Nucleus accumbens (tissue), 56 donors: ENCODE results near the gene MUC6.

Experiments
- DNase-seq, 56 donors: peaks; one replicate each; lab custom pipeline; 2025; lab: John Stamatoyannopoulos, UW

MUC6 gene

DNA sequence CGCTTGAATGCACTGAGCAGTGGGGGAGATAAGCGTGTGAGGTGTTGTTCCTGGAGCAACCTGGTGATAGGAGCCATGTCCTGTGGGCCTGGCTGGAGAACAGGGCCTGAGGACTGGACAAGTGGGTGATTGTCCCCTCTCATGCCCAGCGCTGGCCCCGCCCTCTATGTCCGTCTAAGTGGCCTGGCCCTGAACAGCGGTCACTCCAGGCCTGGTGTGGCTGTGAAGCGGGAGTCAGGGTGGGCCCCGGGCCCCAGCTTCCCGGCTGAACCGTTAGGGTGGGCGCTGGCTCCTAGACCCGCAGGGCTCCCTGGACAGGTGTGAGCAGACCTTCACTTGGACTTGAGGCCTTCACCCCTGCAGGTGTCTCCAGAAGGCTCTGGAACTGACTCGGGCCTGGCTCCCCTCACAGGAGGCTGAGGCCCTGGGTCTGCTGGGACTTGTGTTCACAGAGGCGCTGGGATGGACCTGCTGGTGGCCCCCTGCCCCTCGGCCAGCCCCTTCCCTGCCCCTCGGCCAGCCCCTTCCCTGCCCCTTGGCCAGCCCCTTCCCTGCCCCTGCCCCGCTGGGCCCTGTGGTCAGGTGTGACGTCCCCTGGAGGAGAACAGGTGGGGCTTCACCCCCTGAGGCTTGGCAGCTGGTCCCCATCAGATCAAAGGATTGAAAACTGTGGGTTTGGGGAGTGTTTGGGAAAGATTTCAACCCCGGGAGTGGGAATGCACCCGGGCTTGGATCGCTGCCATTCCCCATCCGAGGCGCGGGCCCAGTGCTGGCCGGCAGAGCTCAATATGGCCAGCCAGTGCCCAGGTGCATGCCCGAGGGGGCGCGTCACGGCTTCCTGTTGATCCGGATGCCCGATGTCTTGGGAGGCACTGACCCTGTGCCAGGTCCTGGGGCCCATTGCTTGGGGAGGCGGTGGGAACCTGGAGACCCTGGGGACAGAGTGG lies 3.2 kb upstream of the MUC6 start:
- DNase-seq, result no peak

GRCh38 chr11:1038921-1039320 lies 2.4 kb upstream of the MUC6 start:
- no peak for DNase-seq

GRCh38 chr11:1038361-1038760 lies 1.8 kb upstream of the MUC6 start:
- DNase-seq, result no peak

GRCh38 chr11:1037506-1038055 lies 1.1 kb upstream of the MUC6 start:
- no peak for DNase-seq

- no peak for DNase-seq
These were observed 413 bp upstream of the MUC6 start for GRCh38 chr11:1036931-1037330.

GRCh38 chr11:1035577-1036283 lies 788 bp downstream of the MUC6 start:
- no peak for DNase-seq

DNA sequence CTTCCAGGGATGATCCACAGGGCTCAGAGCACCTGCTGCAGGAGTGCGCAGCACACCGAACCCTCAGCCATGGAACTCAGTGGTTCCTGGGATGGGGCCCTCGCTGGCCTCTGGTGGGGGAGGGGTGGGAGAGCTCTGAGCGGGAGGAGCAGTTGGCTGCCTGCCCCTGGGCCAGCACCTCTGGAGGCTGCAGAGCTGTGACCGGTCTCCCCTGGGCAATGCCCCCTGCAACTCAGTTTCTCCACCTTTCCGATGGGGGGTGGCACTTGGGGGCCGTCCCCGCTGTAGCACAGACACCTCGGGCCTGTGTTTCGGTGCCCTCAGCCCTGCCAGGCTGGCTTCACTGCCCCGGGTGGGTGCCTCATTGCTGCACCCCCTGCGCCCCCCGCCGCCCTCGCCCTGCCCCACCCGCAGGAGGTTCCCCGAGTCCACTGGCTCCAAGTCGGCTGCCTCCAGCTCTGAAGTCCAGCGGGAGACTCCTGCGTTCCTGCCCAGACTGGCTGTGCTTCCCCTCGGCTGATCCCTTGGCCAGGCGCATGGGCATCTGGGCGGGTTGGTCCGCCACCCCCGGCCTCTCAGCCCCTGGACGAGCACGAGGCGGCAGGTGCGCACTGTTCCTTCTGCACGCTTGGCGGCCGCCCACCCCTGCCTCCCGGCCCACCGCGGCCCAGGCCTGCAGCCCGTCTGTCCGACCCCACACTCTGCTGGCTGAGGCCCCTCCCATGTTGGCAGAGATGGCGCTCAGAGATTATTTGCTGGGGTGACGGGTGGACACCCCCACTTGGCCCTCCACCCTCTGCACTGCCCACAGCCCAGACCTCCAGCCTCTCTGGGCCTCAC lies 1.8 kb downstream of the MUC6 start:
- DNase-seq, result no peak

GRCh38 chr11:1034001-1034400 lies 2.5 kb downstream of the MUC6 start:
- no peak for DNase-seq

DNA sequence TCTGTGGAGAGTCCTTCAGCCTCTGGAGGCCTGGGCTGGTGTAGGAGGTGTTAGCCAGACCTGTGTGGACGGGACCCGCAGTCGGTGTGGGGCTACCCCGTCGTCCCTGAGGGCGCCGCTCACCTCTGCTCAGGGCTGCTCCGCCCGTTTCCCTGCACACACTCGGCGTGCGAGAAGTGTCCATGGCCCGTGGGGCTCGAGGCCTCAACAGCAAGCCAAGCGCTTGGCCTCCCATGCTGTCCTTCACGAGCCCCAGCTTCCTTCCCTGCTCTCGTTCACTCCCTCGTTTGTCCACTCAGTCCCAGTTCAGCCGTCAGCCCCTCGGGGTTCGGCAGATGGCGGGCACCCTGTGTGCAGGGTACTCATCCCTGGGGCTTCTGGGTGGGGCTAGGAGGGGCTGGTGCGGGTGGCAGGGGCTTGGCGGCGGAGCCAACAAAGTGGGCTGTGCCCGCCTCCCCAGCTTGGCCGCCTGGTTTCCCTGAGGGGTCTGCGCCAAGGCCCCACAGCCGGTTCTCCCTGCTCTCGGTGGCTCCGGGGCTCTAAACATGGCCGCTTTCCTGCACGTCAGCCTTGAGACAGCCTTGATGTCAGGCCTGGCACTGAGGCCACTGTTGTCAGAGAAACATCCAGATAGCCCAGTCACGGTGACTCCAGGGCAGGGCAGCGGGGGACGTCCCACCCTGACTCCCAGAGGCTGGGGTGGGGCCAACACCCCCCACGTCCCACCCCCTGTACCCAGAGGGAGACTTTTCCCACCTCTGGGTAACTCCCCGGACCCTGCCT lies 3.3 kb downstream of the MUC6 start:
- no peak for DNase-seq

GRCh38 chr11:1032310-1032891 lies 4.1 kb downstream of the MUC6 start:
- no peak for DNase-seq

GRCh38 chr11:1031121-1031899 lies 5.2 kb downstream of the MUC6 start:
- DNase-seq, result no peak

GRCh38 chr11:1030556-1030955 lies 6.0 kb downstream of the MUC6 start:
- DNase-seq, result no peak

GRCh38 chr11:1030086-1030485 lies 6.4 kb downstream of the MUC6 start:
- no peak for DNase-seq

GRCh38 chr11:1029654-1030053 lies 6.9 kb downstream of the MUC6 start:
- no peak for DNase-seq

- no peak for DNase-seq
These were observed 7.5 kb downstream of the MUC6 start for GRCh38 chr11:1029051-1029450.

GRCh38 chr11:1028616-1029015 lies 7.9 kb downstream of the MUC6 start:
- DNase-seq, result no peak

- DNase-seq, result no peak
These were observed 8.3 kb downstream of the MUC6 start for GRCh38 chr11:1028291-1028540.

GRCh38 chr11:1027483-1028290 lies 8.8 kb downstream of the MUC6 start:
- DNase-seq, result no peak
